Measurements from ENCODE around the gene SEC22C.
A peak's percentile ranks its signal among the peaks of the same experiment; 100 is the strongest.

Gene SEC22C

DNA sequence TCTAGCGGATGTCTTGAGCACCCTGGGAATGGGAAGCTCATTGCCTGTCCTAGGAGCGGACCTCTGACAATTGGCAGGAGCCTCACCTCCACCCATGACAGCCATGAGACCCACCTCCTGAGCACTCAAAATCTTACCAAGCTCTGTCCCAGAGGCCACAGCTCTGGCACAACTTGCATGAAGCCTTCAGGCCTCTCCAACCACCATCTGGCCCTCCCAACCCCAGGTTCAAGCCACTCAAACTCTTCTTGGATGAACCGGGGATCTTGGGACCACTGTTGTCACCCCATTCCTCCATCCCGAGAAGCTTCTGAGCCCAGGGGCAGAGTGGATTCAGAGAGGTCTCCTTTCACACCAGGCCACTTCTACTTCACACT, 77.8 kb downstream of the SEC22C start:
- Histone ChIP-seq H3K27ac (ENCODE audit: low read depth, low read length) (no peak overlapping the region), H3K4me1 (ENCODE audit: control insufficient read depth, insufficient read depth, low read length) (peaks cover 10% of the 10 kb centered on the region), H3K27me3 (ENCODE audit: control insufficient read depth, insufficient read depth, low read length) (peaks cover 43% of the 10 kb centered on the region), H3K9me3 (ENCODE audit: control insufficient read depth, insufficient read depth, low read length) (no peaks in the 10 kb centered on the region), H3K4me3 (ENCODE audit: low read depth, low read length) (no peak overlapping the region), H3K9ac (ENCODE audit: low read depth, low read length) (no peak overlapping the region), H3K36me3 (ENCODE audit: control insufficient read depth, insufficient read depth, low read length) (no peaks in the 10 kb centered on the region)

DNA sequence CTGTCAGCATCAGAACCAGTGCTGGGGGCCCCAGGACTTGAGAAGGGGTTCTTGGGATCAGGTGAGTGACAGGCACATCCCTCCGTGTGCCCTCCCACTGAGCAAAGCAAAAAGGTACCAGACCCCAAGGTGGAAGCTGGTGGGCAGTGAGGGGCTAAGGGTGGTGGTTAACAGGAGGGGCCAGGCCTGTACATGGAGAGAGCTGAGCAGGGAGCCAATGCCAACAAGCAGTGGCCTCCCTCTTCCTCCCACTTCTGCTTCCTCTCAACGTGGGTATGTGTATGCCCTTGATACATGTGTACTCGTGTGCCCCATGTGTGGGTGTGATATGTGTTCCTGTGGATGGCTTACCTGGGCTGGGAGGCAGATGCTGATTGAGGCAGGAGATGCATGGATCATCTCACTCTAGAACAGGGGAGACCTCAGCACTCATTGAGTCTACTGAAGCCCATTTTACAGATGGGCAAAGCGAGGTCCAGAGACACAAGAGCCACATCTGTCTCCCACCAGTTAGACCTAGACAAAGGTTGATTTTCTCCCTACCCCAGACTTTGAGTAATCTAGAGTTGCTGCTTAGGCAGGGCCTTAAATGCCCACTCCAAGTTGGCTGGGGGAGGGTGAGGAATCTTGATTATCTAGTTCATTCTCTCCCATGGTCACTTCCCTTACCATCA, 78.4 kb downstream of the SEC22C start:
- H3K4me1 ChIP-seq (ENCODE audit: control insufficient read depth, insufficient read depth, low read length): peaks cover 10% of the 10 kb centered on the region
- peak overlapping the region; percentile 83 for H3K4me3 ChIP-seq (ENCODE audit: low read depth, low read length)
- no peak overlapping the region for H3K27ac ChIP-seq (ENCODE audit: low read depth, low read length)
- no peaks in the 10 kb centered on the region for H3K9me3 ChIP-seq (ENCODE audit: control insufficient read depth, insufficient read depth, low read length)
- no peak overlapping the region for H3K9ac ChIP-seq (ENCODE audit: low read depth, low read length)
- no peaks in the 10 kb centered on the region for H3K36me3 ChIP-seq (ENCODE audit: control insufficient read depth, insufficient read depth, low read length)
- H3K27me3 ChIP-seq (ENCODE audit: control insufficient read depth, insufficient read depth, low read length): peaks cover 49% of the 10 kb centered on the region

DNA sequence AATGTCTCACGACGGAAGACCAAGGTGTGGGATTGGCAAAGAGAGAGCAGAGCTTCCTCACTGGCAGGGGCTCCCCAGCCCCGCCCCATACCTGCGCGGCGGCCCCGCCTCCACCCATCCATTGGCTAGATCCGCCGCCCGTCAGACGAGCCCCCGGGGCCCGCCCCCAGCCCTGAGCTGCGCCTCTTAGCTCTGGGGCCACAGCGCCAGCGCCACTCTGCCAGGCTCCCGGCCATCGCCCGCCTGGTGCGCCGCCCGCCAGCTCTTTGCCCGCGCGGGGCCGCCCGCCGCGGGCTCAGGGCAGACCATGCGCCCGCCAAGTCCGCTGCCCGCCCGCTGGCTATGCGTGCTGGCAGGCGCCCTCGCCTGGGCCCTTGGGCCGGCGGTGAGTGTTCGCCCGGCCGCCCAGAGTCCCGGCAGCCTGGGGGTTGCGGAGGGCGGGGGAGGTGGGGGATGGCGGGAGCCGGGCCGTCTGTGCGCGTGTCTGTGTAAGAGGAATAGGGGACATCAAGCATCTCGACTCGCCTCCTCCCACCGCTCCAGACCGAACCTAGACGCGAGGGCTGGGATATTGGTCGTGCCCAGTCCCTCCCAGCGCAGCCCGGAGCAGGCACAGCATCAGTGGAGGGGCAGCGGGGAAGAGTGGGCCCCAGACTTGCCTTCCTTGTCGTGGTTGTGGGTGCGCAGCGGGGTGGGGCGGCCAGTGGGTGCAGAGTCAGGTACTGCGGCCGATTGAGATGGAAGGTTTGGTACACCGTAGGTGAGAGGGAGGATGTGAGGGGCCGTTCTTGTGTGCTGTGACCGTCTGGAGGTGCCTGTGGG, 79.1 kb downstream of the SEC22C start, which contains the start of gene VIPR1:
TSS of gene VIPR1 (plus strand) at position 215 of the 822 bp plus-strand sequence. CDS start at position 308, 93 bp downstream.
- no peak within 1 kb of the TSS for H3K27ac ChIP-seq (ENCODE audit: low read depth, low read length)

DNA sequence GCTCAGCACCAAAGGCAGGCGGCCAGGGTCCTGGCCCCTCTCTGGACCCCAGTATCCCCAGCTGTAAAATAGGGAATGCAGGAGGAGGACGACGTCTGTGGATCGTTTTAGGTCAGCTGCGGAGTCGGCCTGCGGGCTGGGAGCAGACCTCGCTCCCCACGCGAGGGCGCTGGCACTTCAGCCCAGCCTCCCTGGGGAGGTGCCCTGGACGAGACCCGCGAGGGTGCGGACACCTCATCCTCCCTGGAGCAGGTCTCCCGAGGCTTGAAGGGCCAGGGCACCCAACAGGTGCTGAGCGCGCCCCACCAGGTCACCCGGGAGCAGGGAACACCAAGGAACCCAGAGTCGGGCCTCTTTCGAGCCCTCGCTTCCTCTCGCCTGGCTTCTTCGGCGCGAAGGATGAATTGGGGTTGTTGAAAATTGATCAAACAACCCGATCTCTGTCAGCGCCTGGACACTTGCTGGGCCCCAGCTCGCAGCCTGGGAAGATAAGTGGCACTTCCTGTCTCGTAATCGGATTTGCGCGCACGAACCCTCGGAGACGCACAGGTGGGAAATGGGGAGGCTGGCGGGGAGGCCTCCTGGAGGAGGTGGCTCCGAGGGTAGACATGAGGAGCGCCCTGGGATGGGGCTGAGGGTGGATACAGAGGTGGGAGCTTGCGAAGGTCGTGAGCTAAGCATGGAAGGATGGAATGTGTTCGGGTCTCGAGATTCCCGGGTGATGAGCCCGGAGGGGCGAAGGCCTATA, 79.9 kb downstream of the SEC22C start:
- peak overlapping the region; percentile 83 for H3K4me3 ChIP-seq (ENCODE audit: low read depth, low read length)

More for the DNA sequence above, 79.1 kb downstream of the SEC22C start, which contains the start of gene VIPR1:
- H3K4me1 ChIP-seq (ENCODE audit: control insufficient read depth, insufficient read depth, low read length): peaks cover 9% of the 10 kb centered on the region
- no peaks in the 10 kb centered on the region for H3K36me3 ChIP-seq (ENCODE audit: control insufficient read depth, insufficient read depth, low read length)
- H3K4me3 ChIP-seq (ENCODE audit: low read depth, low read length): peak within 1 kb of the TSS; percentile 83
- H3K9ac ChIP-seq (ENCODE audit: low read depth, low read length): no peak within 1 kb of the TSS; the same call in 1 of the 2 replicates
- no peaks in the 10 kb centered on the region for H3K9me3 ChIP-seq (ENCODE audit: control insufficient read depth, insufficient read depth, low read length)
- peaks cover 55% of the 10 kb centered on the region for H3K27me3 ChIP-seq (ENCODE audit: control insufficient read depth, insufficient read depth, low read length)

DNA sequence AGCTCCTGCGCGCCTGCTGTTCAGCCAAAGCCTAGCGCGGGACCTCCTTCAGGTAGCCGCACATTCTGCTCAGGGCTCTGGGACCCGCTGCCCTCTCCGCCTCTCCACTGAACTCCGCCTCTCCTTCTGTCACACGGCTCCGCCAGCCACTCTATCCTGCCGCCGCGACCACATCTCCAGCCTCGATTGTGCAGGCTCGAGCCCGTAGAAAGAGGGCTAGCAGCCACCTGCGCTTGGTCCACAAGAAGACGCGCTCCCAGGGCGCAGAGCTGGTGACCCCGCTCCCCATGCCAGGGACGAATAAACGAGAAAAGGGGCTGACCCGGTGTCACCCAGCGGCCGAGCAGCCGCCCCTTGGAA, 80.5 kb downstream of the SEC22C start:
- Histone ChIP-seq H3K27ac (ENCODE audit: low read depth, low read length) (no peak overlapping the region), H3K9me3 (ENCODE audit: control insufficient read depth, insufficient read depth, low read length) (no peaks in the 10 kb centered on the region), H3K36me3 (ENCODE audit: control insufficient read depth, insufficient read depth, low read length) (no peaks in the 10 kb centered on the region), H3K4me3 (ENCODE audit: low read depth, low read length) (peak overlapping the region; percentile 83), H3K27me3 (ENCODE audit: control insufficient read depth, insufficient read depth, low read length) (peaks cover 55% of the 10 kb centered on the region), H3K9ac (ENCODE audit: low read depth, low read length) (no peak overlapping the region), H3K4me1 (ENCODE audit: control insufficient read depth, insufficient read depth, low read length) (peaks cover 12% of the 10 kb centered on the region)

More for the DNA sequence above, 79.9 kb downstream of the SEC22C start:
- no peaks in the 10 kb centered on the region for H3K36me3 ChIP-seq (ENCODE audit: control insufficient read depth, insufficient read depth, low read length)
- H3K27me3 ChIP-seq (ENCODE audit: control insufficient read depth, insufficient read depth, low read length): peaks cover 55% of the 10 kb centered on the region
- H3K9me3 ChIP-seq (ENCODE audit: control insufficient read depth, insufficient read depth, low read length): no peaks in the 10 kb centered on the region
- no peak overlapping the region for H3K9ac ChIP-seq (ENCODE audit: low read depth, low read length)
- peaks cover 8% of the 10 kb centered on the region for H3K4me1 ChIP-seq (ENCODE audit: control insufficient read depth, insufficient read depth, low read length)
- no peak overlapping the region for H3K27ac ChIP-seq (ENCODE audit: low read depth, low read length)

DNA sequence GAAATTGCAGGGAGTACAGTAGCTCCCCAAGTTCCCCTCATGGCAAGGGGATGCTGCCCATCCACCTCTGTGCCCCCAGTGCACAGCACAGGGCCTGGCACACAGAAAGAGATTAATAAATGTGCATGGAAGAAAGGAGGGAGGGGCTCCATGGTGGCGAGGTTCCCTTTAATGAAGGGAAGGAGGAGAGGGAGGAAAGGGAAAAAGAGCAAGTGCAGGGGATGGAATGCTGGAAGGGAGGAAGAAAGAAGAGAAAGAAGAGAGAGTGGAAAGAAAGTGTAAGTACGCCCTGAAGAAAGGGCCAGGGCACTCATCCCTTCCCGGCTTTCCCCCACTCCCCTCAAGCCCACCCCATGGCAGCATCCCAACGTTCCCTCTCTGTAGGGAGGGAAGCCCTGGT, 80.9 kb downstream of the SEC22C start:
- peaks cover 55% of the 10 kb centered on the region for H3K27me3 ChIP-seq (ENCODE audit: control insufficient read depth, insufficient read depth, low read length)
- H3K4me1 ChIP-seq (ENCODE audit: control insufficient read depth, insufficient read depth, low read length): peaks cover 15% of the 10 kb centered on the region
- H3K27ac ChIP-seq (ENCODE audit: low read depth, low read length): no peak overlapping the region
- peak overlapping the region; percentile 83 for H3K4me3 ChIP-seq (ENCODE audit: low read depth, low read length)
- H3K36me3 ChIP-seq (ENCODE audit: control insufficient read depth, insufficient read depth, low read length): no peaks in the 10 kb centered on the region
- H3K9me3 ChIP-seq (ENCODE audit: control insufficient read depth, insufficient read depth, low read length): no peaks in the 10 kb centered on the region
- H3K9ac ChIP-seq (ENCODE audit: low read depth, low read length): no peak overlapping the region

DNA sequence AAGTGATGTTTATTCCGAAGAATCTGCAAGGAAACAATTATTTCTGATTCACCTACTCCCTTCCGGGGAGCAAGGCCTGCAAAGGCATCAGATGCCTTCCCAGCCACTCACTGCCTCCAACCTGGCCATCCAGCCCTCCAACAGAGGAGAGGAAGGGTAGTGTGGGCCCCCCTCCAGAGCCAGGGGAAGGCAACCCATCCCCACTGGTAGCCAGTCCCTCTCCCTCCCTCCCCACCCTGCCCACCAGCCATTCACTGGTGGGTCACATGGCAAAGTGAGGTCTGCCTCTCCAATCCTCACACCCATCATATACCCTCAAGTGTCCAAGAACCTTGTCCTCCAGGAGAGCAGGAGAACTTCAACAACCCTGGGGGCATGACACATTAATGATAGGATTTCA, 81.7 kb downstream of the SEC22C start:
- Histone ChIP-seq H3K36me3 (ENCODE audit: control insufficient read depth, insufficient read depth, low read length) (no peaks in the 10 kb centered on the region), H3K9me3 (ENCODE audit: control insufficient read depth, insufficient read depth, low read length) (no peaks in the 10 kb centered on the region), H3K9ac (ENCODE audit: low read depth, low read length) (no peak overlapping the region), H3K27me3 (ENCODE audit: control insufficient read depth, insufficient read depth, low read length) (peaks cover 55% of the 10 kb centered on the region), H3K4me1 (ENCODE audit: control insufficient read depth, insufficient read depth, low read length) (peaks cover 15% of the 10 kb centered on the region), H3K27ac (ENCODE audit: low read depth, low read length) (no peak overlapping the region), H3K4me3 (ENCODE audit: low read depth, low read length) (no peak overlapping the region)

DNA sequence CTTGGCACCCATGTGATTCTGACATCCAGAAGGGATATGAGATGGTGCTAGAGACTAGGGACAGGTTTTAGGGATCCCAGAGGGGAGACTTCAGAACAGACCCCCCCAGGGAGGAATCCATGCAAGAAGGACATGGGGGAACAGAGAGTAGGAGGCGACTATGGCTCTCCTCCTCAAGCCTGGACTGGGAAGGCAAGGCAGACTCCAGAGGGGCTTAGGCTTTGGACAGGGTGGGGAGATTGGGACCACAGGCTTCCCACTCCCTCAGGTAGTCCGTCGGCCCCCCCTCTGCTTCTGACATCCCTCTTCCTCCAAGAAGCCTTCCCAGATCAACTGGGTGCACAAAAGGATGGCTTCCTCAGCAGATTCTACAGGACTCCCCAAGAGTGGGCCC, 82.3 kb downstream of the SEC22C start:
- Histone ChIP-seq H3K4me3 (ENCODE audit: low read depth, low read length) (no peak overlapping the region), H3K9ac (ENCODE audit: low read depth, low read length) (no peak overlapping the region), H3K27me3 (ENCODE audit: control insufficient read depth, insufficient read depth, low read length) (peaks cover 55% of the 10 kb centered on the region)

DNA sequence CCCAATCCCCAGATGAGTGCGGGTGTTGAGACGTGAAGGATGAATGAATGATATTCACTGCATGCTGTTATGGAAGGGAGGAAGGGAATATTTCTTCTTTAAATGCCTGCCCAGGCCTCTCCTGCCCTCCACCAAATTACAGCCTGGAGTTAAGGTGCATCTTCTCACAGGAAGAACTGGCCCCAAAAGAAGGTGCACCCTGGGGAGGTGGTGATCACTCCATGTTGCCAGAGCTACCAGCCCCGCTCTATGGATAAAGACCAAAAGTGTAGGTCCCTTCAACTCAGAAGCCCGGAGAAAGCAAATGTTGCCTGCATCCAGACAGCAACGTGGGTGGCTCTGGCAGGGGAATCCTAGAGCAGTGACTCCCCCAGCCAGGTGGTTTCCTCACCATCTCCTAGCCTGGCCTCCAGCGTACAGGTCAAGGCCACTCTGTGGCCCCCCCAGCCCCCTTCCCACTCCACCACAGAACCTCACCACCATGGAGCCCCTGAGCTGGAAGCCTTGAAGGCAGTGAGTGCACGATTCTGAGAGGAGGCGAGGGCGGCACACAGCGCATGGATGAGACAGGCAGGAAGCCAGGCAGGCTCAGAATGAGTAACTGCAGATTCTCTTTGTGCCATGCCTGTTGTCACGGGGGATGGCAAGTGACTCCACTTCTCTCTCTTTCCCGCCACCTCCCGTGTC, 82.8 kb downstream of the SEC22C start:
- Histone ChIP-seq H3K4me3 (ENCODE audit: low read depth, low read length) (no peak overlapping the region), H3K9me3 (ENCODE audit: control insufficient read depth, insufficient read depth, low read length) (no peaks in the 10 kb centered on the region), H3K4me1 (ENCODE audit: control insufficient read depth, insufficient read depth, low read length) (peaks cover 15% of the 10 kb centered on the region), H3K27me3 (ENCODE audit: control insufficient read depth, insufficient read depth, low read length) (peaks cover 55% of the 10 kb centered on the region), H3K9ac (ENCODE audit: low read depth, low read length) (no peak overlapping the region), H3K27ac (ENCODE audit: low read depth, low read length) (no peak overlapping the region), H3K36me3 (ENCODE audit: control insufficient read depth, insufficient read depth, low read length) (no peaks in the 10 kb centered on the region)

More for the DNA sequence above, 82.3 kb downstream of the SEC22C start:
- Histone ChIP-seq H3K9me3 (ENCODE audit: control insufficient read depth, insufficient read depth, low read length) (no peaks in the 10 kb centered on the region), H3K36me3 (ENCODE audit: control insufficient read depth, insufficient read depth, low read length) (no peaks in the 10 kb centered on the region), H3K27ac (ENCODE audit: low read depth, low read length) (no peak overlapping the region), H3K4me1 (ENCODE audit: control insufficient read depth, insufficient read depth, low read length) (peaks cover 15% of the 10 kb centered on the region)

DNA sequence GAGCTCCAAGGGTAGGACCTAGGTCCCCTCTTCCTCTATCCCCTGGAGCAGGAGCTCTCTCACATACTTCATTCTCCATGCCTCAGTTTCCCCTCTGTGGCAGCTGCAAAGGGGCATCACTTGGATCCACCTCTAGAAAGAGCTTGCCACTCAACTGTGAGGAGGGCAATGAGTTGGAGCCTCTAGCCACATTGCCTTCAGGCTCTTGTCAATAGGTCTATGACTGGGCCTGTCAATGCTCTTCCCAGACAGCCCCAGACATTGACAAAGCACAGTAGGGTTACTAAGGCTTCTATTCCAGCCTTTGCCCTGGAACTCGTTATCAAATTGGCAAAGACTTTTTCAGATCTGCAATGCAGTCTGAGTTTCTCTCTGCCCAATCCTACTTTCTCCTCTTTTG, 83.7 kb downstream of the SEC22C start:
- Histone ChIP-seq H3K4me3 (ENCODE audit: low read depth, low read length) (no peak overlapping the region), H3K9ac (ENCODE audit: low read depth, low read length) (no peak overlapping the region), H3K27me3 (ENCODE audit: control insufficient read depth, insufficient read depth, low read length) (peaks cover 47% of the 10 kb centered on the region), H3K9me3 (ENCODE audit: control insufficient read depth, insufficient read depth, low read length) (no peaks in the 10 kb centered on the region), H3K27ac (ENCODE audit: low read depth, low read length) (no peak overlapping the region), H3K4me1 (ENCODE audit: control insufficient read depth, insufficient read depth, low read length) (peaks cover 15% of the 10 kb centered on the region), H3K36me3 (ENCODE audit: control insufficient read depth, insufficient read depth, low read length) (no peaks in the 10 kb centered on the region)

Data from HUES48 (cell line).